22Rv1 (cell line): Measurements from ENCODE around the gene CASK.

Source experiments
- H3K27ac ChIP-seq: fragments of 450-650 bp; 2 replicates; pipeline ENCODE4 v1.5.1; 2017
- ZFX ChIP-seq: fragments of 450-650 bp; IDR thresholded peaks from 2 replicates; pipeline ENCODE4 v1.6.1; 2017; ENCODE audit warnings: antibody characterized with exemption, borderline replicate concordance
- TF ChIP-seq, protein P1 (sequence below): fragments of 450-650 bp; IDR thresholded peaks from 2 replicates; pipeline ENCODE4 v1.5.1; 2017; ENCODE audit warnings: mild to moderate bottlenecking

CASK gene

DNA sequence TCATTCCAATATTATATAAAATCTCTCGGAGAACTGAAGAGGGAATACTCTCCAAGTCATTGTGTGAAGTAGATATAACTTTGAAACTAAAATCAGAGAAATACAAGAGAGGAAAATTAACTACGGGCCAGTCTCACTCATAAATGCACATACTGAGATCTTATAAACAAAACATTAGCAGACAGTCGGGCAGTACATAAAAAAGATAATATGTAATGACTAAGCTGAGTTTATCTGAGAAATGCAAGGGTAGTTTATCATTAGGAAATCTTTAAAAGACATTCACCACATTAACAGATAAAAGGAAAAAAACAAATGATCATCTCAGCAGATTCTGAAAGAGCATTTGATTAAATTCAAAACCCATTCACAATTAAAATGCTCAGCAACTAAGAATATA is 359.5 kb downstream of the CASK start:
- TF ChIP-seq, protein P1, sequence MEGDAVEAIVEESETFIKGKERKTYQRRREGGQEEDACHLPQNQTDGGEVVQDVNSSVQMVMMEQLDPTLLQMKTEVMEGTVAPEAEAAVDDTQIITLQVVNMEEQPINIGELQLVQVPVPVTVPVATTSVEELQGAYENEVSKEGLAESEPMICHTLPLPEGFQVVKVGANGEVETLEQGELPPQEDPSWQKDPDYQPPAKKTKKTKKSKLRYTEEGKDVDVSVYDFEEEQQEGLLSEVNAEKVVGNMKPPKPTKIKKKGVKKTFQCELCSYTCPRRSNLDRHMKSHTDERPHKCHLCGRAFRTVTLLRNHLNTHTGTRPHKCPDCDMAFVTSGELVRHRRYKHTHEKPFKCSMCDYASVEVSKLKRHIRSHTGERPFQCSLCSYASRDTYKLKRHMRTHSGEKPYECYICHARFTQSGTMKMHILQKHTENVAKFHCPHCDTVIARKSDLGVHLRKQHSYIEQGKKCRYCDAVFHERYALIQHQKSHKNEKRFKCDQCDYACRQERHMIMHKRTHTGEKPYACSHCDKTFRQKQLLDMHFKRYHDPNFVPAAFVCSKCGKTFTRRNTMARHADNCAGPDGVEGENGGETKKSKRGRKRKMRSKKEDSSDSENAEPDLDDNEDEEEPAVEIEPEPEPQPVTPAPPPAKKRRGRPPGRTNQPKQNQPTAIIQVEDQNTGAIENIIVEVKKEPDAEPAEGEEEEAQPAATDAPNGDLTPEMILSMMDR = no peak
- TF ChIP-seq ZFX = no peak
- H3K27ac ChIP-seq = no peak overlapping the region

GRCh38 chrX:41561045-41561444 is 362.3 kb downstream of the CASK start:
- TF ChIP-seq, protein P1 = no peak
- no peak overlapping the region for H3K27ac ChIP-seq

- H3K27ac ChIP-seq = no peak overlapping the region
- no peak for TF ChIP-seq ZFX
- TF ChIP-seq, protein P1 = no peak
Observed at GRCh38 chrX:41559235-41560052, 363.9 kb downstream of the CASK start.

DNA sequence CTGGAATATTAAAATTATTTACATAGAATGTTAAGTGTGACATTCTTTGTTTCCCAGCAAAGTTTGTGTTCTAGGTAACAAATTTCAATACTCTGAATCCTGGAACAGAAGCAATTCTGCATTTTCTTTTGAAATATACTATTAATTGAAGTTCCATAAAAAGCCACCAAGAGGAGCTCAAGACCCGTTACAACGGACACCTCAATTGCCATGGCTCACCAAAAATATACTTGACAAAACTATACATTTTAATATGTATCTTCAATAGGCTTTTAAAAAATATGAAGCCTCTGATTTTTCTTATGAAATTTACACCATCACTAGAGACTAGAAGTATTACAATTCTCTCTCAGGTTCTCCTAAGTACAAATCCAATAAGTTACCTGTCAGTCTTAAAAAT is 364.8 kb downstream of the CASK start:
- TF ChIP-seq ZFX = no peak
- TF ChIP-seq, protein P1 = peak; percentile 42
- no peak overlapping the region for H3K27ac ChIP-seq

GRCh38 chrX:41556958-41557357 is 366.4 kb downstream of the CASK start:
- no peak overlapping the region for H3K27ac ChIP-seq
- TF ChIP-seq, protein P1 = no peak
- no peak for TF ChIP-seq ZFX

DNA sequence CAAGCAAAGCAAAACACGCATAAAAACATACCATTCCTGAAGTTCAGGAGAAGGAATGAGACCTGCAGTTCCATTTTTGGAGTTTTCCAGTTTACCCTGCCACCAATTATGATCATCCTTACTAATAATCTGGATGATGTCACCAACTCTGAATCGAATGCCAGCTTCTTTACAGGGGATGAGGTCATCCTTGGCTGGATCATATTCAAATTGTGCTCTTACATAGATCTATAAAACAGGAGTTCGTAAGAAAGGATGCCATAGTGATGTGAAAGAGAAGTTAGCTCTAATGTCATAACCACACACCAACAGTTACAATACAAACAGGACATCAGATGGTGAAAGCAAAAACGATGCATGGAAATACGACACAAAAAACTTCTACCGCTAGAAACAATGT is 369.7 kb downstream of the CASK start:
- H3K27ac ChIP-seq = no peak overlapping the region
- TF ChIP-seq ZFX = no peak
- TF ChIP-seq, protein P1 = no peak

DNA sequence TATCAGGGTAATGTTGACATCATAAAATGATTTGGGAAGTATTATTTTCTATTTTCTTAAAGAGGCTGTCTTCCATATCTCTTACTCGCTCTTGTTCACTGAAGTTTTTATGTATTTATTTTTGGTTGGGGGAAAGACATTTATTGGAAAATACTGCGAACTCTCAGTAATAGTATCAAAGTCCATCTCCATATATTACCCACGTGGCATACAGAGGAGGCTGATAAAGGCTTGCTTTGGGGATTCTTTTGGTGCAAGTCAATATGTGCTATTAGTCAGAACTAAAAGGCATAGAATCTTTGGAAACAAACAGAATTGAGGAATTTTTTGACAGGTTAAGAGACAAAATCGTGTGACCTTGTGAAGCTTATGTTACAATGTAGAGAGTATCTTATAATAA is 374.9 kb downstream of the CASK start:
- no peak overlapping the region for H3K27ac ChIP-seq
- TF ChIP-seq, protein P1 = no peak
- TF ChIP-seq ZFX = no peak
